Activated T-cell treated with anti-CD3 and anti-CD28 coated beads, Interleukin-2, amount 50 U/mL, for 1 hour (primary cell): ENCODE data around the gene CYP4Z1.
"Not testable (repeated sequence)": the region's sequence is repeated elsewhere in the genome, so short reads cannot be mapped to it uniquely, and the experiment has no call there.

Experiments used
- DNase-seq: peaks from one replicate; pipeline ENCODE4 v3.0.0-alpha.2; 2020

The CYP4Z1 gene, protein sequence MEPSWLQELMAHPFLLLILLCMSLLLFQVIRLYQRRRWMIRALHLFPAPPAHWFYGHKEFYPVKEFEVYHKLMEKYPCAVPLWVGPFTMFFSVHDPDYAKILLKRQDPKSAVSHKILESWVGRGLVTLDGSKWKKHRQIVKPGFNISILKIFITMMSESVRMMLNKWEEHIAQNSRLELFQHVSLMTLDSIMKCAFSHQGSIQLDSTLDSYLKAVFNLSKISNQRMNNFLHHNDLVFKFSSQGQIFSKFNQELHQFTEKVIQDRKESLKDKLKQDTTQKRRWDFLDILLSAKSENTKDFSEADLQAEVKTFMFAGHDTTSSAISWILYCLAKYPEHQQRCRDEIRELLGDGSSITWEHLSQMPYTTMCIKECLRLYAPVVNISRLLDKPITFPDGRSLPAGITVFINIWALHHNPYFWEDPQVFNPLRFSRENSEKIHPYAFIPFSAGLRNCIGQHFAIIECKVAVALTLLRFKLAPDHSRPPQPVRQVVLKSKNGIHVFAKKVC

DNA sequence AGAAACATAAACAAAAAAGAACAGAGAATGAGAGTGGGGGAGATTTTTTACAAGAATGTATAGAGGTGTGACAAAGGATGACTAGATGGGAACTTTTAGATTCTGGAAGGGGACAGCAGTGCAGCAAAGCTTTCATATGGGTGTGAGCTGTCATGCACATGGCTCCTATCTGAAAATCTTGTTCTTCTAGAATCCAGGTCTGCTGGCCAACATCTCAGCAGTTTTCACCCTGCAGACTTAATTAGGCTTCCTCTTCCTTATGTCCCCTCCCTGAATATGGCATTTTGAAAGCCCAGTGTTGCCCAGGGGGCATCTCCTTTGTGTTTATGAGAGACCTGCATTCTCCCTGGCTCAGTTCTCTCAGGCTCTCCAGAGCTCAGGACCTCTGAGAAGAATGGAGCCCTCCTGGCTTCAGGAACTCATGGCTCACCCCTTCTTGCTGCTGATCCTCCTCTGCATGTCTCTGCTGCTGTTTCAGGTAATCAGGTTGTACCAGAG, at the start of gene CYP4Z1:
TSS of gene CYP4Z1 (plus strand) at position 135 of the 498 bp plus-strand sequence. CDS start at position 395, 260 bp downstream.
- DNase-seq: no peak

DNA sequence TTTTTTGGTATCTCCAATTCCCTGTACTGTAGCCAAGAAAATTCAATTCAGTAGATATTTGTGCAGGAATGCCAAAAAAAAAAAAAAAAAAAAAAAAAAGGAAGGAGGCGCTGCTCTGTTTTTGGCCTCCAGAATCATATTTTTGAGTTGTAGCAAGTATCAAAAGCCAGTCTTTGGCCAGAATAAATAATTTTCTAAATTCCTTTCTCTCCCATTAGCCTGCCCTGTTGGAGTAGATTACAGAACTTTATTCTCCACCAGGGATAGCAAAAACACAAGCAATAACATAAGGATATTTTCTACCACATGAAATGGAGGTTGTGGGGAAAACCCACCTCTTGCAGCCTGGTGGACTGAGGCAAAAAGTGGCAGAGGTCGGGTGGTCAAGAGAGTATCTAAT, 46.0 kb upstream of the CYP4Z1 start:
- no peak for DNase-seq

DNA sequence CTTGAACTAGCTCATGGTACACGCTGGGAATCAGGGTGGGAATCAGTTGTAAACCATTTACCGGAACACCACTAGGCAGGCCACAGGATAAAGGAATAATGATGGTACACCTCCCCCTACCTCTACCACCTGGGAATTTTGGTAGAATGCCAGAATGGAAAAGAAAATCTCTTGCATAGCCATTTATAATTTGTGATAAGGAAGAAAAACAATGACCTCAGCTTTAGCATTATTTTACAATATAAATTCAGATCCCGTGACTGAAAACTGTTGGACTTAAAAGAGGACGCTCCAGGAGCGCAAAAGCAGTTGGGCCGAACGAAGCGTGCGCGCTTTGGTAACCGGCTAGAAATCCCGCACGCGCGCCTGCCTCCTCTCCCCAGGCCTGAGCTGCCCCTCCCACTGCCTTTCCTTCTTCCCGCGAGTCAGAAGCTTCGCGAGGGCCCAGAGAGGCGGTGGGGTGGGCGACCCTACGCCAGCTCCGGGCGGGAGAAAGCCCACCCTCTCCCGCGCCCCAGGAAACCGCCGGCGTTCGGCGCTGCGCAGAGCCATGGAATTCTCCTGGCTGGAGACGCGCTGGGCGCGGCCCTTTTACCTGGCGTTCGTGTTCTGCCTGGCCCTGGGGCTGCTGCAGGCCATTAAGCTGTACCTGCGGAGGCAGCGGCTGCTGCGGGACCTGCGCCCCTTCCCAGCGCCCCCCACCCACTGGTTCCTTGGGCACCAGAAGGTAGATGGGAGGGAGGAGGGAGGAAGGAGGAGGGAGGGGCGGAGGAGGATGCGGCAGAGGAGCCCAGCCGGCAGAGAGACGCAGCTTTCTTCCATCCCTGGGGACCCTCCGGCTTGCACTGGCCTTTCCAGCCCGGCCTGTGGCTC, 43.5 kb upstream of the CYP4Z1 start, which contains the start of gene CYP4X1:
TSS of gene CYP4X1 (plus strand) at position 402 of the 873 bp plus-strand sequence. CDS start at position 551, 149 bp downstream.
- no peak for DNase-seq

GRCh38 chr1:47024141-47024801, 42.8 kb upstream of the CYP4Z1 start:
- DNase-seq: no peak

- no peak for DNase-seq
Measured at GRCh38 chr1:47030170-47030805, 36.7 kb upstream of the CYP4Z1 start.

- no peak for DNase-seq
Measured at GRCh38 chr1:47031059-47031458, 36.0 kb upstream of the CYP4Z1 start.

GRCh38 chr1:47031585-47031984, 35.4 kb upstream of the CYP4Z1 start:
- DNase-seq: no peak

DNA sequence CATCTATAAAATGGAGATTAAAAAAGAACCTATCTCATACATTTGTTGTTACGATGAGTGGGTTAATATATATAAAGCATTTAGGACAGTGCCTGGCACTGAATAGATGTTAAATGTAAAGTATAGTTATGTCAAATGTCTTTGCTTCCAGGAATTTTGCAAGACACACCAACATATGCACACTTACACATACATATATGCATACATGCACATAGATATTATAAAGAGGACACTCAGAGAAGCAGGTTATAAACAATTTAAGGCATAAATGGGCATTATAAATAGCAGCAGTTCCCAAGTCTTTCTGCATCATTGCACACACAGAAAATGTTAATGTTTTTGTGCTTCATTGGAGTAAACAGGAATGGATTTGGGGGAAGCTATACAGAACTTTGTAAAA, 30.3 kb upstream of the CYP4Z1 start:
- no peak for DNase-seq

DNA sequence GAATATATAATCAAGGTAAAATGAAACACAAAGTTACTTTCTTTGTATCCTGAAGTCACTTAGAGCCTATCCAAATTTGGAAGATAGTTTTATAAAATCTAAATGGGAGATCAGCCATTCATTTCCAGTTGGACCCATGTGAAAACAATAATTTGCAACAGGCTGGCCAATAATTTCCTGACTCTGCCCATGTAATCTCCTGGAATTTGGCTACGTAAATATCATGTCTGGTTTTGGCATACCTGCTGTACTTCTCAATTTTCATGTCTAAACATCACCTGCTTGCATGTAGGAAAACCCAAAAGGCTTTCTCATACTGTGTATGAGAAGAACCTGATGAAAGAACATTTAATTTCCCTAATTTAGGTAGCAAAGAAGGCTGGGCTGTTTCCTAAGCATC, 7.7 kb upstream of the CYP4Z1 start:
- no peak for DNase-seq

- DNase-seq: not testable (repeated sequence)
Measured at GRCh38 chr1:47069080-47069479, 2.0 kb downstream of the CYP4Z1 start.

DNA sequence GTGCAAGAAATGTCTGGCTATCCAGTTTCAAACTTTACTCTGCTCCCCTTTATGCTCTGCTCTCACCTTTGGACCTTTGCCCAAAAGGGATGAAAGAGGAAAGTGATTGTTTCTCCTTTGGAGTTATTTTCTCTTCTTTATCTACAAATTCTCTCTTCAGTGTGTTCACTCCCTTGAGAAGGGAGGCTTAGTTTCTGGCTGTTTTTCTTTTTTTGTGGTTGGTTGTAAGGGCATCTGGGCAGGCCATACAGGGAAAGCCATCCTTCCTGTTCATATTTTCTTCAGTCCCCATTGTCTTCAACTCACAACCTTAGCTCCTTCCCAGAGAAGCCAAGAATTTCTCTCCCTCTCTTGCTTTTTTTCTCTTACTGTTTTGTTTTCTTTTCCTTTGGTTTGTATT, 2.5 kb downstream of the CYP4Z1 start:
- DNase-seq: not testable (repeated sequence)

DNA sequence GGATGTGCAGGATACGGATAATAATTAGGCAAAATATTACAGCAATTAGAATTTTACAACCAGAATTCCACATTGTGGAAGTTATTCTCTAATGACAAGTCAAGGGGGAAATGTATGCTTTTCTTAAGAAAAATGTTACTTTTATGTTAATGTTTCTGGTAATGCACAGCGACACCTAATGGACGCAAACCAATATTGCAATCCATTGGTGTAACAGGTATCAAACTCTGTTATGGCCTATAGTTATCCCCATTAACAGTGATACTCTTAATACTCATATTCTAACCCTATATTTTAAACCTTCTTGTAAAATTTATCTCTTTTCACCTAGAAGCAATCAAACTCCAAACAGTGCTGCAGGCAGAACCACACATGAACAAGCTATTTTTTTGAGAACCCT, 22.3 kb downstream of the CYP4Z1 start:
- not testable (repeated sequence) for DNase-seq

DNA sequence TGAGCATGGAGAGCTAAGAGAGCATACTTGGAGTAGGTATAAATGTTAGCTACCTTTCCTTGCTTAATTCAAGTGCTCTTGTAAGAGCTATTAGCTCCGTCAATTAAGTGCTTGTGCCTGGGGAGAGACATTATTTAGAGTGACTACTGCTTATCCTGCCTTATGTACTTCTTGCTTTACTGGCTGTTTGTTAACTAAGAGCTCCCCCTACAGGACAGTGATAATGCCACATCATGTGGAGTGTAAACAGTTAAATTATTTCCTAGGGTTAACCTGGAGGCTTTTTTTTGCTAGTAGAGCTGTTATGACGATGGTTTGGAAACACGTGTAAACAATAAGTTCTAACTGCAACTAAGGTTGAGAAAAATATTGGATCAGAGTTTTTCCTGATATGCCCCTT, 24.4 kb downstream of the CYP4Z1 start:
- DNase-seq: not testable (repeated sequence)

DNA sequence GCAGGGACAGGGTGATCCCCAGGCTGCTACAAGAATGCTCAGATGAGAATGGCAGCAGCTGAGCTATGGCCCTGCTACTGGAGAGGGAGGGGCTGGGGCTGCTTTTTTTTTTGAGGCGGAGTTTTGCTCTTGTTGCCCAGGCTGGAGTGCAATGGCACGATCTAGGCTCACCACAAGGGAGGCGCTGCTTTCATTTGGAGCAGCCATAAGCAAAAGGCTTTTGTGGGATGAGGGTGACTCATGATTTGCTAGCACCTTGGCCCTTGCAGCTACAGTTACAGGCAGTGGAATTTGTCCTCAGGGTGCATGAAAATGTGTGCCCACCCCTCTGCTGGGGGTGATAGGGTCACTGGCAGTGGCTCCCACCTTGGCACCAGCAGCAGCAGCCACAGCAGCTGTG, 37.8 kb downstream of the CYP4Z1 start:
- DNase-seq: no peak

DNA sequence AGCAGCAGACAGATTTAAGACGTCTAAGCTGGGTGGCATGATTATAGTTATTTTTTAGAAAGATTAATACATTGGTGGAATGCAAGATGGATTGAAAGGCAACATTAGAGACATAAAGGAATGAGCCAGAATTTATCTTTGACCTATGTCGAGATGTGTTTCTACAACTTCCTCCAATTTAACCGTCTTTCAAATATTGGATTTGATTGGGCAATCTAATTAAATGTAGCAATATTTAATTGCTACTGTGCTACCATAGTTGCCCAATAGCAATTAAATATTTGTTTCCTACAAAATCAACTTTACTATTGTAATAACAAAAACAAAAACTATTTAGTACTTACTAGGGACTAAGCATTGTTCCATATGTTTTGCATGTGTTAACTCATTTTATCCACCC, 39.8 kb downstream of the CYP4Z1 start:
- no peak for DNase-seq

- not testable (repeated sequence) for DNase-seq
Measured at GRCh38 chr1:47107851-47108574, 41.0 kb downstream of the CYP4Z1 start.

DNA sequence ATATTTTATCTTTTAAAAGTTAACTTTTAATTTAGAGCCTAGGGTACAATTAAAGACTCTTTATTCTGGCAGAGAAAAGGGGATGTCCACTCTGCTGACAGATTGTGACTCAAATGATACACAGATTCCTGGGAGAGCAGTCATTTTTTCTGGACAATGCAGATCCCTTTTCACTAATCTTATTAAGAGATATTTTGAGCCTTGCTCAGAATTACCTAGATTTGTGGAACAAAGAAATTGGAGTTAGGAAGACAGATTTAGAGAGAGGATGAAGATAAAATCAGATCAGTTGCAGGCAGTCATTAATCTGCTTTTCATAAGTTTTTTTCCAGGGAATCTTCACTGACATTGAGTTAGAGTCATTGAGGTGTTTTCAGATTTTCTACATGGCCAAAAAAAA, 42.5 kb downstream of the CYP4Z1 start:
- not testable (repeated sequence) for DNase-seq

- no peak for DNase-seq
Measured at GRCh38 chr1:47113178-47113577, 46.1 kb downstream of the CYP4Z1 start.

GRCh38 chr1:47121039-47121438, 54.0 kb downstream of the CYP4Z1 start:
- not testable (repeated sequence) for DNase-seq

GRCh38 chr1:47124834-47125233, 57.8 kb downstream of the CYP4Z1 start:
- DNase-seq: not testable (repeated sequence)

DNA sequence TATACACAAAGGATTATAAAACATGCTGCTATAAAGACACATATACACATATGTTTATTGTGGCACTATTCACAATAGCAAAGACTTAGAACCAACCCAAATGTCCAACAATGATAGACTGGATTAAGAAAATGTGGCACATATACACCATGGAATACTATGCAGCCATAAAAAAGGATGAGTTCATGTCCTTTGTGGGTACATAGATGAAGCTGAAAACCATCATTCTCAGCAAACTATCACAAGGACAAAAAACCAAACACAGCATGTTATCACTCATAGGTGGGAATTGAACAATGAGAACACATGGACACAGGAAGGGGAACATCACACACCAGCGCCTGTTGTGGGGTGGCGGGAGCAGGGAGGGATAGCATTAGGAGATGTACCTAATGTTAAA, 60.0 kb downstream of the CYP4Z1 start:
- not testable (repeated sequence) for DNase-seq

DNA sequence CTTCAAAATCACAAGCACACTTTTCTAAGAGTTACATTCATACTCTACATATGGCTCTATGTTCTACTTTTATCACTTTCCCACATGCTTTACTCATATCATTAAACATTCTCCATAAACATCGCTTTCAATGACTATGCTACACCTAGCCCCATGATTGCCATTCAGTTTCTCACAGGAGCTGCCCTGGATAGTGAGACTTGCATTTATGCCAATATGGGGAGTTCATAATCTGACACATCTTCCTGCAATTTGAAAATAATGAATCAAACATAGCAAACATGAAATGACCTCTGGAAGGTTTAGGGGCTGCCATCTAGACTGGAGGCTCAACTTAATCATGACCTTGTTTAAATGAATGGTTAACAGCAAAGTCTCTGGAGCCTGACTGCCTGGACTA, 61.2 kb downstream of the CYP4Z1 start:
- DNase-seq: no peak
